Right cardiac atrium (tissue), 5 donors: ENCODE results near the gene DLK1. TPM values are rescaled to one million over a fixed set of nuclear protein-coding genes. Genes with fewer than 3 reads are reported as not detected.

Experiments used
- ATAC-seq, 2 donors: fragments of 200-7000 bp; cut with Tn5 transposase; one replicate each; pipeline versions ENCODE4 v1.8.0 to v1.9.1; 2020; ENCODE audit warnings: moderate library complexity in 2 of 2, mild to moderate bottlenecking in 1 of 2
- DNase-seq, 3 donors: peaks; one replicate each; pipeline ENCODE4 v3.0.0-alpha.2; 2020
- H3K27ac ChIP-seq: one replicate; pipeline ENCODE4 v1.5.1; 2013; ENCODE audit warnings: mild to moderate bottlenecking, low read length, control low read depth, moderate library complexity
- H3K27me3 ChIP-seq: one replicate; pipeline ENCODE4 v1.6.1; 2013; ENCODE audit not compliant: control insufficient read depth, insufficient read depth
- H3K4me1 ChIP-seq: one replicate; pipeline ENCODE4 v1.6.1; 2013; ENCODE audit warnings: low read length; ENCODE audit not compliant: control insufficient read depth, insufficient read depth
- H3K4me3 ChIP-seq: one replicate; pipeline ENCODE4 v1.5.1; 2013; ENCODE audit warnings: low read length, control low read depth
- H3K9me3 ChIP-seq: one replicate; pipeline ENCODE4 v1.6.1; 2013; ENCODE audit warnings: low read length; ENCODE audit not compliant: control insufficient read depth
- WGBS: extraction: QIAGEN DNeasy Blood & Tissue Kit; methylation state at CpG from one replicate; pipeline ENCODE4 v1.1.7; 2013; 5-methylcytosine and 5-hydroxymethylcytosine counted together
- intact Hi-C, 4 donors: fragments of 100-400 bp; cut with DNase I; formaldehyde crosslinking; loops; one replicate each; pipeline versions ENCODE4 v1.11.0 to v1.14.0; 2022 to 2023
- polyA plus RNA-seq: library from polyadenylated mRNA; stranded (reverse); fragments of 200-250 nt; gene quantifications from one replicate; pipeline ENCODE4 v1.2.3, GENCODE V29; 2013
- total RNA-seq, 4 donors: library from RNA; stranded (reverse); fragmentation: NEBNext Ultra II Directional; extraction: Animal tissue kit (Norgen Biotek cat#: 25700); gene quantifications; one replicate each; pipeline ENCODE4 v1.2.1, GENCODE V29; 2021
- donor health status: healthy with polysubstance abuse.
- donor health status: DM: no; HTN: yes; CAD: no.
- donor health status: DM: no; HTN: no; CAD: no.
- donor health status: DM: no; HTN: yes; CAD: no; lungs with severe emphysema.
- donor health status: DM: yes; HTN: yes; CAD: no.

Gene DLK1
- total and polyA plus RNA-seq, 5 donors: 0.07 TPM; not detected in 4

GRCh38 chr14:100787659-100788058 lies 61.0 kb downstream of the DLK1 start:
- Histone ChIP-seq H3K27me3 (no peaks in the 10 kb centered on the region), H3K27ac (no peak overlapping the region), H3K4me3 (no peak overlapping the region), H3K9me3 (no peaks in the 10 kb centered on the region), H3K4me1 (no peaks in the 10 kb centered on the region)
- no peak for ATAC-seq
- WGBS: 94% methylated on average over 14 of the region's 14 CpGs
- no peak for DNase-seq
- intact Hi-C loops: no loop called here

Other genes starting within 250 kb of the DLK1 start
- gene BEGAIN, start 139.5 kb upstream of the DLK1 start, total RNA-seq: 1 to 10 TPM; 1.4 to 2.7 (median 2.0) TPM
- 1.4 TPM for gene BEGAIN, start 139.5 kb upstream of the DLK1 start, polyA plus RNA-seq
- gene MEG3, start 99.2 kb downstream of the DLK1 start, total RNA-seq: 10 to 100 TPM; 10.4 to 35.3 (median 18.3) TPM
- gene MEG3, start 99.2 kb downstream of the DLK1 start, polyA plus RNA-seq: 32.9 TPM
- not detected for gene RTL1, start 176.8 kb downstream of the DLK1 start, total RNA-seq
- gene RTL1, start 176.8 kb downstream of the DLK1 start, polyA plus RNA-seq: 0.05 TPM